HG03159 (cell line): ENCODE data around the gene CSRNP2.
"Not testable (repeated sequence)": the region's sequence is repeated elsewhere in the genome, so short reads cannot be mapped to it uniquely, and the experiment has no call there.

ENCODE experiments used
- ATAC-seq: cut with Tn5 transposase; IDR thresholded peaks from one replicate; pipeline ENCODE4 v1.9.1; 2021; ENCODE audit warnings: mild to moderate bottlenecking, moderate library complexity; ENCODE audit not compliant: unreplicated experiment

The CSRNP2 gene

GRCh38 chr12:51083126-51083833, at the start of gene CSRNP2:
CSRNP2 (minus strand) TSS chr12:51083596; CDS start chr12:51076561, 7,035 bp downstream.
- ATAC-seq, result peak; percentile 95

- no peak for ATAC-seq
These were observed 49.3 kb upstream of the CSRNP2 start for GRCh38 chr12:51132693-51133092.

DNA sequence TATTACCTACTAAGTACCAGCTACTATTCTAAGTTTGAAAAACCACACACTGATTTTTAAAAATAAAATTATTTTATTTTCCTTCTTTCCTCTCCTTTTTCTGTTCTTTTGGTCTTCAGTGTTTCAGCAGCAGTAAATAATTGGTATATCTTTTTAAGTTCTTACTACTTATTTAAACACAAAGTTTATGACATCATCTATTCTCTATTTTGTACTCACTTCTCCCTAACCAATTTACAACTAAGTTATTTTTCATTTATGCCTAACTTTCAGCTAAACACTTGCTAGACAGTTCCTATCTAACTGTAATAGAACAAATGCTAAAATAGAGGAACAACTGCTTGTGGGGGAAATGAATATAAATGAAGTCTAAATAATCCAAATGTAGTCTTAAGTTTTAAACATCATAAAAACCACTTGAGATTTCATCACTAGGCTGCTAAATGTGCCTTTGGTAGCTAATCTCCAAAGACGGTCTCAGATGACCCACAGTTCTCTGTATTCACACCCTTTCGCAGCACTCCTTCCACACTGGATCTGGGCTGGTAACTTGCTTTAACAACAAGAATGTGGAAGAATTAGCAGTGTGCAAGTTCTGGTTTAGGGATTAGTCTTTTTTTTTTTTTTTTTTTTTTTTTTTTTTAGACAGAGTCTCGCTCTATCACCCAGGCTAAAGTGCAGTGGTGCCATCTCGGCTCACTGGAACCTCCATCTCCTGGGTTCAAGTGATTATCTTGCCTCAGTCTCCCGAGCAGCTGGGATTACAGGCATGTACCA, 48.5 kb upstream of the CSRNP2 start:
- ATAC-seq, result no peak

DNA sequence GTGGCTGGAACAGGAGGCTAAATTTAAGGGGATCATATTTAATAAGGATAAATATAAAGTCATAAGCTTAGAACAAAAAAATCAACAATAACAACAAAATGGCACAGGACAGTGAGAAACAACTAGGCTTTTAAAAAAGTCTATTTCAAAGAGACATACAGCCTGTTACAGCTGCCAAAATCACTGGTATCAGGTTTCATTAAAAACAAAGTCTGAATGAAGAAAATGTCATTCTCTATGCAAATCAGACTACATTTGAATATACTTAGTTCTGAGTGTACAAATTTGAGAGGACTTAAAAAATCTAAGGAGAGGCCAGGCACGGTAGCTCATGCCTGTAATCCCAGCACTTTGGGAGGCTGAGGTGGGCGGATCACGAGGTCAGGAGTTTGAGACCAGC, 45.5 kb upstream of the CSRNP2 start:
- ATAC-seq, result no peak

GRCh38 chr12:51127050-51127729, 43.8 kb upstream of the CSRNP2 start:
- no peak for ATAC-seq

DNA sequence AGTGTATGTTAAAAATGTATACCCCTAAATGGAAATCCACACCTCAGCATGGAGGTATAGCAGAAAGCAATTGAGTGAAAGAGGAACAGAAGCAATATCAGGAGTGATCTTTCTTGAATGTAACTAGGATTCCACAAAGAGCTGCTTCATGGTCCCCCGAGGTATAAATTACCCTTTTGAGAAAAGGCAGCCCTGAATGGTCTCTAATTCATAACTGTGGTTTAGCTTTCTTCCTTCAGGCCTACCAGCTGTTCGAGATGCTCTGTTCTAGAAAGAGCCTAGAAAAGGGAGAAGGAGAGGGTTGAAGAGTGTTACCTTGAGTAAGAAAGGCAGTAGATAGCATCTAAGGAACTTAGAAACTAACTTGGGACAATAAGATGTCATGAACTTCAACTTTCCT, 42.9 kb upstream of the CSRNP2 start:
- ATAC-seq, result no peak

DNA sequence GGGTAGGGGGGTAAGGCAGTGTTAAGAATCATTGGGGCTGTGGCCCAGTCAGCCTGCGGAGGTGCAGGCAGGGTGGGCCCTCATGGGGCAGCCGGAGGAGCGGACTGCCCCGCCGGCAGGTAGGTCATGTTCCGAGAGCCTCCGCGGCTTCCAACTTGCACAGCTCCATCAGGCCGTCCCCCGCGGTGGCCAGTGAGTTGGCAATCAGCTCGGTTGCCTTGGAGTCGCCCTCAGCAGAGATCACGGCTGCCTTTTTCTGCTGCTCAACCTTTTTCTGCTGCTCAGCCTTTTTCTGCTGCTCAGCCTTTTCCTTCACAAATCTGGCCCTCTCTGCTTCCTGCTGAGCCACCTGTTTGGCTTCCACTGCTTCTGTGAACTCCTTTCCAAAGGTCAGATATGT, 41.1 kb upstream of the CSRNP2 start:
- no peak for ATAC-seq

GRCh38 chr12:51122844-51123243, 39.4 kb upstream of the CSRNP2 start:
- ATAC-seq, result no peak

- no peak for ATAC-seq
These were observed 35.3 kb upstream of the CSRNP2 start for GRCh38 chr12:51118706-51119105.

- no peak for ATAC-seq
These were observed 32.1 kb upstream of the CSRNP2 start for GRCh38 chr12:51115533-51115932.

GRCh38 chr12:51108136-51108535, 24.7 kb upstream of the CSRNP2 start:
- no peak for ATAC-seq

DNA sequence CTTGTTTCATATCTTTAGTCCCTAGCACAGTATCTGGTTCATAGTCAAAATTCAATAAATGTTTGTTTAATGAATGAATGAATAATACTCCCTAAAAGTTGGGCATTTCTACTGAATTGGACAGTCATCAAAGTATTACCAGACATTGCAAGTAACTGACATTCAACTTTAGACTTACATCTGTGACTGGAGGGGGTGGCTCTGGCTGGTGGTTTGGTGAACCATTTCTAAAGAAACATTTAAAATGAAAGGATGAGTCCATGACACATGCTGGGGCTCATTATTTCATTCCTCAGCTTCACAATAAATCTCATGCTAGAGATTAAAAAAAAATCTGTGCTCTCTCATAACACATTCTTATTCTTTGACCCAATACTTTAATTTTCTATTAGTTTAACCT, 20.6 kb upstream of the CSRNP2 start:
- no peak for ATAC-seq

DNA sequence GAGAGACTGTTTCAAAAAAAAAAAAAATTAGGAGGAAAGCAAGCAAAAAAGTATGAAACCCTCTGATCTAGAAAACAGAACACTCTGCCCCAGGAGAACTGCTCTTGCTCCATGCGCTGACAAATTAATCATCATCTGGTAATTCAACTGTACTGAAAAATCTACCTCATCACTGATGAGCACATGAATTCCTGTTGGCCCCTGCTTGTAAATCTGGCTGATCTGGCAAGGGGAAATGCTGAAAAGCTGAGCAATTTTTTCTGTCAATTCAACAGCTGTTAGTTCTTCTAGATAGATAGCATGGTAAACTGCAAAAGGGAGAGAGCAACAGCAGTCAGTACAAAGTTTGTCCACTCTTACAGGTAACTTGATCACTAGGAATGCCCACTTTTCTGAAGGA, 15.2 kb upstream of the CSRNP2 start:
- ATAC-seq, result no peak

GRCh38 chr12:51090705-51091229, 7.4 kb upstream of the CSRNP2 start:
- no peak for ATAC-seq

GRCh38 chr12:51087818-51088217, 4.4 kb upstream of the CSRNP2 start:
- ATAC-seq, result no peak

DNA sequence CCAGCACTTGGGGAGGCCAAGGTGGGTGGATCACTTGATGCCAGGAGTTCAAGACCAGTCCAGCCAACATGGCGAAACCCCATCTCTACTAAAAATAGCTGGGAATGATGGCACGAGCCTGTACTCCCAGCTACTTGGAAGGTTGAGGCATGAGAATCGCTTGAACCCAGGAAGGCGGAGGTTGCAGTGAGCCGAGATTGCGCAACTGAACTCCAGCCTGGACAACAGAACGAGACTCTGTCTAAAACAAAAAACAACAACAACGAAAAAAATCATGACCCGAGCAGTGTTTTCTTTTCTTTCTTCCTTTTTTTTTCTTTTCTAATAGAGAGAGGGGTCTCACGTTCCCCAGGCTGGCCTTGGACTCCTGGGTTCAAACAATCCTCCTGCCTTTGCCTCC, 3.5 kb upstream of the CSRNP2 start:
- ATAC-seq, result no peak

DNA sequence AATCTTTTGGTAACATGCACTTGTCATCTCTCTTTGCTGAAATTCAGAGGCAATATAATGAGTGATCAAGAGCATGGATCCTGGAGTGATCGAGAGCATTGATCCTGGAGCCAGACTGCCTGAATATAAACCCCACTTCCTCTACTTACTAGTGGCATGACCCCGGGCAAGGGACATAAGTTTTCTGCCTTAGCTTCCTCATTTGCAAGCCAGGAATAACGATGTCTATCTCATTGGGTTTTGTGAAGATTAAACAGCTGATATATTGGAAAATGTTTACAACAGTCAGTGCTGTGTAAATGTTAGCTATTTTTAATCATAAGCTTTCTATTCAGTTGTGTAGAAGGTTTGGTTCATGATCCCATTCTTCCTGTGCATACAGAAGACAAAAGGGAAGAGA, 2.4 kb upstream of the CSRNP2 start:
- ATAC-seq, result no peak

GRCh38 chr12:51082561-51083125, 753 bp downstream of the CSRNP2 start:
- ATAC-seq, result no peak

GRCh38 chr12:51081421-51081820, 2.0 kb downstream of the CSRNP2 start:
- ATAC-seq, result no peak

DNA sequence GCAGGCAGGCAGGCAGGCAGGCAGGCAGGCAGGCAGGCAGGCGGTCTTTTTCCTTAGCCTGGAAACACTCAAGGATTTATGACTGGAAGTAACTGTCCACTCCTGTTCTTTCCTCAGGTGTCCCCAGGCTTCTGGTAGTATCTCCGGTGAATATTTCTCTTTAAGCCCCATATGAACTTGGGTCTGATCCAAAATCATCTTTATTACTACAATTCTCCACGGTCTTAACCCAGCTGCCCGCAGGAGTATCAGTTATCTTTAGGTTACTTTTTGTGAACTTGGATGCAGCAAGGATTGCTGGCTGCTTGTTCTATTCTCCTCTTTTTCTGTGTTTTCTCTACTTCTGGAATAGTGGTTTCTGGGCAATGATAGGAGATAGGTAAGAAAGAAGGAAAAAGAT, 3.3 kb downstream of the CSRNP2 start:
- no peak for ATAC-seq

- not testable (repeated sequence) for ATAC-seq
These were observed 4.5 kb downstream of the CSRNP2 start for GRCh38 chr12:51078866-51079265.
